H9 (cell line): ENCODE data around the gene TTC39A. TPM values are rescaled to one million over a fixed set of nuclear protein-coding genes. Genes with fewer than 3 reads are reported as not detected.

ENCODE experiments used
- DNase-seq: peaks from one replicate; pipeline ENCODE4 v3.0.0-alpha.2; 2017
- H2AFZ ChIP-seq: one replicate; pipeline ENCODE4 v1.6.1; 2013; ENCODE audit warnings: mild to moderate bottlenecking, low read length, control low read depth, moderate library complexity
- H2AK5ac ChIP-seq: 2 replicates; pipeline ENCODE4 v1.6.1; 2013; ENCODE audit warnings: low read length, control low read depth, mixed read lengths; ENCODE audit not compliant: insufficient read length
- H2BK120ac ChIP-seq: one replicate; pipeline ENCODE4 v1.6.1; 2013; ENCODE audit warnings: low read depth, mild to moderate bottlenecking, low read length, control low read depth, inconsistent platforms; ENCODE audit not compliant: poor library complexity, severe bottlenecking
- H2BK12ac ChIP-seq: 2 replicates; pipeline ENCODE4 v1.6.1; 2013; ENCODE audit warnings: low read length, control low read depth, mixed read lengths, low read depth; ENCODE audit not compliant: insufficient read length
- H2BK15ac ChIP-seq: 2 replicates; pipeline ENCODE4 v1.6.1; 2013; ENCODE audit warnings: low read depth, low read length, control low read depth
- H2BK20ac ChIP-seq: one replicate; pipeline ENCODE4 v1.6.1; 2013; ENCODE audit warnings: low read depth, mild to moderate bottlenecking, low read length, control low read depth, inconsistent platforms; ENCODE audit not compliant: poor library complexity, severe bottlenecking
- H2BK5ac ChIP-seq: 2 replicates; pipeline ENCODE4 v1.6.1; 2013; ENCODE audit warnings: low read length, control low read depth, mixed read lengths; ENCODE audit not compliant: insufficient read length
- H3K14ac ChIP-seq: 2 replicates; pipeline ENCODE4 v1.6.1; 2013; ENCODE audit warnings: low read length, control low read depth; ENCODE audit not compliant: insufficient read depth
- H3K18ac ChIP-seq: 2 replicates; pipeline ENCODE4 v1.6.1; 2013; ENCODE audit warnings: low read depth, mild to moderate bottlenecking, mixed read lengths, low read length, control low read depth; ENCODE audit not compliant: insufficient read length
- H3K23ac ChIP-seq: 2 replicates; pipeline ENCODE4 v1.6.1; 2013; ENCODE audit warnings: low read length, control low read depth, mixed read lengths, low read depth; ENCODE audit not compliant: insufficient read length
- H3K23me2 ChIP-seq: 2 replicates; pipeline ENCODE4 v1.6.1; 2013; ENCODE audit warnings: low read depth, mild to moderate bottlenecking, mixed read lengths, low read length, control low read depth; ENCODE audit not compliant: insufficient read length, poor library complexity, severe bottlenecking
- H3K27ac ChIP-seq: 2 replicates; pipeline ENCODE4 v1.5.1; 2013; ENCODE audit warnings: low read length, control low read depth, mixed read lengths, low read depth; ENCODE audit not compliant: insufficient read length
- H3K27me3 ChIP-seq: 2 replicates; pipeline ENCODE4 v1.6.1; 2013; ENCODE audit warnings: low read length, control low read depth, inconsistent platforms; ENCODE audit not compliant: insufficient read depth
- H3K4ac ChIP-seq: 2 replicates; pipeline ENCODE4 v1.6.1; 2013; ENCODE audit warnings: low read depth, mild to moderate bottlenecking, control low read depth, inconsistent platforms, low read length, moderate library complexity
- H3K4me1 ChIP-seq: 2 replicates; pipeline ENCODE4 v1.6.1; 2013; ENCODE audit warnings: low read length, control low read depth, inconsistent platforms; ENCODE audit not compliant: insufficient read depth
- H3K4me2 ChIP-seq: 2 replicates; pipeline ENCODE4 v1.6.1; 2013; ENCODE audit warnings: low read length, control low read depth, mixed read lengths; ENCODE audit not compliant: insufficient read length, insufficient read depth
- H3K56ac ChIP-seq: 2 replicates; pipeline ENCODE4 v1.6.1; 2013; ENCODE audit warnings: low read depth, mild to moderate bottlenecking, mixed read lengths, low read length, control low read depth; ENCODE audit not compliant: insufficient read length
- H3K79me1 ChIP-seq: 2 replicates; pipeline ENCODE4 v1.6.1; 2013; ENCODE audit warnings: low read depth, mild to moderate bottlenecking, moderate library complexity, low read length, control low read depth, inconsistent platforms; ENCODE audit not compliant: insufficient read depth, poor library complexity, severe bottlenecking
- H3K79me2 ChIP-seq: 2 replicates; pipeline ENCODE4 v1.6.1; 2013; ENCODE audit warnings: low read length, control low read depth, inconsistent platforms; ENCODE audit not compliant: insufficient read depth
- H3K9ac ChIP-seq: 2 replicates; pipeline ENCODE4 v1.6.1; 2013; ENCODE audit warnings: low read length, control low read depth, mixed read lengths; ENCODE audit not compliant: insufficient read length; ENCODE audit errors: extremely low read depth
- H3K9me3 ChIP-seq: one replicate; pipeline ENCODE4 v1.6.1; 2013; ENCODE audit warnings: low read depth, low read length, inconsistent platforms; ENCODE audit not compliant: control insufficient read depth
- H3T11ph ChIP-seq: one replicate; pipeline ENCODE4 v1.6.1; 2013; ENCODE audit warnings: mild to moderate bottlenecking, low read length, control low read depth, inconsistent platforms
- H4K20me1 ChIP-seq: one replicate; pipeline ENCODE4 v1.6.1; 2013; ENCODE audit not compliant: control insufficient read depth, insufficient read length, insufficient read depth
- H4K5ac ChIP-seq: 2 replicates; pipeline ENCODE4 v1.6.1; 2013; ENCODE audit warnings: low read depth, mild to moderate bottlenecking, mixed read lengths, low read length, control low read depth; ENCODE audit not compliant: insufficient read length
- H4K8ac ChIP-seq: replicated peaks from 2 replicates; pipeline ENCODE4 v1.6.1; 2013; ENCODE audit warnings: low read length, control low read depth, mixed read lengths, low read depth; ENCODE audit not compliant: insufficient read length
- H4K91ac ChIP-seq: 2 replicates; pipeline ENCODE4 v1.6.1; 2013; ENCODE audit warnings: low read depth, mild to moderate bottlenecking, moderate library complexity, mixed read lengths, low read length, control low read depth; ENCODE audit not compliant: insufficient read length
- H3K27ac Mint-ChIP-seq, 3 experiments: 2 replicates in 2 of 3; 3 replicates in 1 of 3; pipeline ENCODE4 v1.8.0; 2020 to 2021; ENCODE audit warnings: mixed read lengths in 3 of 3, mild to moderate bottlenecking in 1 of 3, moderate library complexity in 1 of 3
- H3K27me3 Mint-ChIP-seq: 2 replicates; pipeline ENCODE4 v1.8.0; 2021; ENCODE audit warnings: low read depth, mild to moderate bottlenecking, moderate library complexity, mixed read lengths
- H3K36me3 Mint-ChIP-seq, 3 experiments: 2 replicates in 2 of 3; 3 replicates in 1 of 3; pipeline ENCODE4 v1.8.0; 2020 to 2021; ENCODE audit warnings: low read depth in 3 of 3, mixed read lengths in 3 of 3; ENCODE audit not compliant: insufficient read depth in 1 of 3
- H3K4me1 Mint-ChIP-seq, 2 experiments: 2 replicates each; pipeline ENCODE4 v1.8.0; 2020; ENCODE audit warnings: mixed read lengths in 2 of 2
- H3K4me3 Mint-ChIP-seq, 2 experiments: 2 replicates in 1 of 2; 3 replicates in 1 of 2; pipeline ENCODE4 v1.8.0; 2020 to 2021; ENCODE audit warnings: mild to moderate bottlenecking in 2 of 2, mixed read lengths in 2 of 2, moderate library complexity in 1 of 2
- H3K9me3 Mint-ChIP-seq, 2 experiments: 2 replicates in 1 of 2; 3 replicates in 1 of 2; pipeline ENCODE4 v1.8.0; 2020; ENCODE audit warnings: mild to moderate bottlenecking in 2 of 2, mixed read lengths in 2 of 2, moderate library complexity in 1 of 2
- CTCF ChIP-seq: fragments of 200-600 bp; sonication (generic); conservative IDR thresholded peaks from 3 replicates; pipeline ENCODE4 v1.8.0; 2021; ENCODE audit warnings: antibody characterized with exemption, mild to moderate bottlenecking
- WGBS: extraction: QIAGEN DNeasy Blood & Tissue Kit; methylation state at CpG from one replicate; pipeline ENCODE4 v1.1.7; 2013; ENCODE audit warnings: missing lambda C conversion rate, low lambda C conversion rate, mixed read lengths; ENCODE audit not compliant: insufficient read length; ENCODE audit errors: extremely low coverage; 5-methylcytosine and 5-hydroxymethylcytosine counted together
- total RNA-seq: library from RNA; stranded (reverse); gene quantifications from 2 replicates; pipeline ENCODE4 v1.2.1, GENCODE V29; 2021

The TTC39A gene
- total RNA-seq, 1 experiment from 2014 or later, result 7.7 TPM

DNA sequence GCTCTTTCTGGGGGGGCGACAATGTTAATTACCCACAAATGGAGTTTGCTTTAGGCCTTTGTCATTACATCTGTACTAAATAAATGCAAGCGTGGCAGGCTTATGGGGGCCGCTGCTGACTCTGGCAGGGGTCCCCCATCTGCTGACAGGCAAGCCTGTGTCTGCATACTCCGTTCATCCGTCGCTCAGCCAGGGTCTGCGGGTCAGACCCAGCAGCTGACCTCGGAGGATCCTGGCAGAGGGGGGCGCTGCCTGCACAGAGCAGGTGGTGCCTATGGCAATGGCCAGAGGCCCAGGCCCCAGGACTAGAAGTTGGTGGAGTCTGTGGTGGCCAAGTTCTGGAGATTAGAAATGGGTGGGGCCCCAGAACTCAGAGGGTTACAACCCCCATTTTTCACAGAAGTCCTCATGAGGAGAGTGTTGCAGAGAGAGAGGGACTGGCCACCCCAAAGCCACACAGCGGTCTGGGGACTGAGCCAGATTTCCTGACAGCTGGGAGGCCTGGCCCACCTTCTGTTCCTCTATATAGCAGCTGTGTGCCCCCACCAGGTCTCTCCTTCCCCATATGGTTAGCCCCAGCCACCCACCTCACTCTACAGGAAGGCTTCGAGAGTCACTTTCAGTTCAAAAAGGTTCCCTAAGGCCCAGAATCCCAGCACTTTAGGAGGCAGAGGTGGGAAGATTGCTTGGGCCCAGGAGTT is 31.0 kb downstream of the TTC39A start:
- H3K27me3 Mint-ChIP-seq, result peaks cover 5% of the 10 kb centered on the region
- no peak overlapping the region for H2BK15ac ChIP-seq

More for the DNA sequence above, 31.0 kb downstream of the TTC39A start:
- TF ChIP-seq CTCF, result no peak
- no peak overlapping the region for H3K23ac ChIP-seq
- no peaks in the 10 kb centered on the region for H3K79me1 ChIP-seq
- no peaks in the 10 kb centered on the region for H3K23me2 ChIP-seq
- no peak overlapping the region for H3K4me3 Mint-ChIP-seq
- H4K8ac ChIP-seq, result no peak overlapping the region
- no peak overlapping the region for H2AFZ ChIP-seq
- no peaks in the 10 kb centered on the region for H3K27me3 ChIP-seq
- no peaks in the 10 kb centered on the region for H3K4me1 ChIP-seq
- no peak overlapping the region for H2AK5ac ChIP-seq
- H2BK12ac ChIP-seq, result no peak overlapping the region
- H3K18ac ChIP-seq, result no peak overlapping the region
- H3K9ac ChIP-seq, result no peak overlapping the region
- H3K4me2 ChIP-seq, result no peak overlapping the region
- no peak overlapping the region for H3K14ac ChIP-seq
- no peak for DNase-seq
- WGBS, result no CpG with 5 or more reads among the region's 11 CpGs
- H2BK20ac ChIP-seq, result no peak overlapping the region
- H4K5ac ChIP-seq, result no peak overlapping the region
- H3K4me1 Mint-ChIP-seq, result peaks cover 8 to 18% of the 10 kb centered on the region in 2 experiments
- no peak overlapping the region for H3K4ac ChIP-seq
- H2BK120ac ChIP-seq, result no peak overlapping the region
- no peak overlapping the region for H4K91ac ChIP-seq
- H3T11ph ChIP-seq, result no peak overlapping the region
- no peak overlapping the region for H2BK5ac ChIP-seq
- no peaks in the 10 kb centered on the region for H3K79me2 ChIP-seq
- H3K56ac ChIP-seq, result no peak overlapping the region
- H3K27ac Mint-ChIP-seq, result no peak overlapping the region
- H3K9me3 ChIP-seq, result no peaks in the 10 kb centered on the region
- H3K36me3 Mint-ChIP-seq, result no peaks in the 10 kb centered on the region; a peak in 1 of 7 replicates
- no peaks in the 10 kb centered on the region for H4K20me1 ChIP-seq
- H3K27ac ChIP-seq, result no peak overlapping the region
- H3K9me3 Mint-ChIP-seq, result no peaks in the 10 kb centered on the region; a peak in 2 of 5 replicates
